Measurements from ENCODE around the gene BMP8B. TPM values are rescaled to one million over a fixed set of nuclear protein-coding genes. Genes with fewer than 3 reads are reported as not detected.

The BMP8B gene
- total RNA-seq = under 1 TPM in 1 of 2 experiments, not detected in 1; 0.06 TPM
- polyA plus RNA-seq (2013, experiment 1 of 2) = 1.3 TPM
- 1.5 TPM for polyA plus RNA-seq (2013, experiment 2 of 2)
- 0.07 to 3.3 (median 0.91) reads per million in 172 experiments for total RNA-seq

GRCh38 chr1:39788758-39789570, at the start of gene BMP8B:
Gene BMP8B, minus strand, starts transcription at chr1:39788865. Its CDS starts 380 bp downstream, at chr1:39788485.
- ChIA-PET CTCF (interaction anchor here (2.8 kb wide), 1 partner anchor 11 kb away, joined by 14 read pairs; no protein-coding TSS in a partner anchor), POLR2A (no interaction called here)
- intact Hi-C loops (cut with DNase I, micrococcal nuclease) = no loop called here
- H3K36me3 Mint-ChIP-seq (ENCODE audit: low read depth) = no peaks in the 10 kb centered on the region
- H3K9me3 Mint-ChIP-seq = no peaks in the 10 kb centered on the region
- ATAC-seq (ENCODE audit: poor library complexity) (peak; percentile 67), DNase-seq (peak in 11 of 14 experiments; percentile 7 to 78 (median 35))
- no peak for TF ChIP-seq CTCF (IDR thresholded peaks at IDR 0.05)
- Histone ChIP-seq H3K9me3 (ENCODE audit: control insufficient read depth in 1 of 2, insufficient read depth in 1 of 2, low read length in 2 of 2) (no peaks in the 10 kb centered on the region), H3K4me1 (ENCODE audit: insufficient read depth, low read length) (peaks cover 15% of the 10 kb centered on the region), H3K27ac (ENCODE audit: low read depth in 1 of 2, low read length in 2 of 2) (no peak within 1 kb of the TSS), H3K4me3 (ENCODE audit: low read length) (peak within 1 kb of the TSS; percentile 47), H3K27me3 (ENCODE audit: control insufficient read depth in 1 of 2, insufficient read depth in 2 of 2, low read length in 2 of 2) (peaks cover 6% of the 10 kb centered on the region in 2 experiments), H3K36me3 (ENCODE audit: insufficient read depth, low read length) (no peaks in the 10 kb centered on the region)
- no peak within 1 kb of the TSS for H3K27ac Mint-ChIP-seq
- H3K4me1 Mint-ChIP-seq (ENCODE audit: low read depth) = peaks cover 5% of the 10 kb centered on the region
- peak within 1 kb of the TSS; percentile 76 for H3K4me3 Mint-ChIP-seq
- peaks cover 45% of the 10 kb centered on the region for H3K27me3 Mint-ChIP-seq

- DNase-seq (no peak), ATAC-seq (ENCODE audit: poor library complexity) (no peak)
- Histone ChIP-seq H3K27ac (ENCODE audit: low read depth in 1 of 2, low read length in 2 of 2) (no peak overlapping the region), H3K4me1 (ENCODE audit: insufficient read depth, low read length) (peaks cover 4% of the 10 kb centered on the region), H3K4me3 (ENCODE audit: low read length) (no peak overlapping the region), H3K36me3 (ENCODE audit: insufficient read depth, low read length) (peaks cover 23% of the 10 kb centered on the region), H3K9me3 (ENCODE audit: control insufficient read depth in 1 of 2, insufficient read depth in 1 of 2, low read length in 2 of 2) (no peaks in the 10 kb centered on the region), H3K27me3 (ENCODE audit: control insufficient read depth in 1 of 2, insufficient read depth in 2 of 2, low read length in 2 of 2) (no peaks in the 10 kb centered on the region)
- POLR2A ChIA-PET = interaction anchor here (0.6 to 1.3 kb wide), 3 partner anchors 9 to 201 kb away, joined by 3 to 4 read pairs (median 3); no protein-coding TSS in a partner anchor
- intact Hi-C loops (cut with DNase I, micrococcal nuclease) = no loop called here
- TF ChIP-seq CTCF (IDR thresholded peaks at IDR 0.05) = no peak
- Mint-ChIP-seq H3K27ac (no peak overlapping the region), H3K9me3 (no peaks in the 10 kb centered on the region), H3K27me3 (no peaks in the 10 kb centered on the region), H3K36me3 (ENCODE audit: low read depth) (peaks cover 36% of the 10 kb centered on the region), H3K4me1 (ENCODE audit: low read depth) (peaks cover 7% of the 10 kb centered on the region), H3K4me3 (no peak overlapping the region)
- CTCF ChIA-PET = interaction anchor here (1.4 kb wide), 1 partner anchor 137 kb away, joined by 3 read pairs; no protein-coding TSS in a partner anchor
Observed at GRCh38 chr1:39836595-39837110, 48.0 kb upstream of the BMP8B start.

GRCh38 chr1:39835935-39836594, 47.4 kb upstream of the BMP8B start:
- no peaks in the 10 kb centered on the region for H3K4me1 ChIP-seq (ENCODE audit: insufficient read depth, low read length)
- DNase-seq (no peak), ATAC-seq (ENCODE audit: poor library complexity) (no peak)
- Mint-ChIP-seq H3K27me3 (no peaks in the 10 kb centered on the region), H3K9me3 (no peaks in the 10 kb centered on the region), H3K27ac (no peak overlapping the region), H3K36me3 (ENCODE audit: low read depth) (peaks cover 30% of the 10 kb centered on the region), H3K4me1 (ENCODE audit: low read depth) (peaks cover under 1% of the 10 kb centered on the region), H3K4me3 (no peak overlapping the region)
- H3K27ac ChIP-seq (ENCODE audit: low read depth in 1 of 2, low read length in 2 of 2) = no peak overlapping the region
- no peaks in the 10 kb centered on the region for H3K9me3 ChIP-seq (ENCODE audit: control insufficient read depth in 1 of 2, insufficient read depth in 1 of 2, low read length in 2 of 2)
- POLR2A ChIA-PET = interaction anchor here (0.6 to 1.3 kb wide), 3 partner anchors 10 to 202 kb away, joined by 3 to 4 read pairs (median 3); no protein-coding TSS in a partner anchor
- no peak for TF ChIP-seq CTCF (IDR thresholded peaks at IDR 0.05)
- H3K4me3 ChIP-seq (ENCODE audit: low read length) = no peak overlapping the region
- CTCF ChIA-PET = no interaction called here
- no peaks in the 10 kb centered on the region for H3K27me3 ChIP-seq (ENCODE audit: control insufficient read depth in 1 of 2, insufficient read depth in 2 of 2, low read length in 2 of 2)
- peaks cover 17% of the 10 kb centered on the region for H3K36me3 ChIP-seq (ENCODE audit: insufficient read depth, low read length)
- intact Hi-C loops (cut with DNase I, micrococcal nuclease) = no loop called here

Data from CD4-positive, alpha-beta T cell (primary cell).